ENCODE data around the gene ACOD1. TPM values are rescaled to one million over a fixed set of nuclear protein-coding genes. Genes with fewer than 3 reads are reported as not detected.
A peak's percentile ranks its signal among the peaks of the same experiment; 100 is the strongest.

Gene ACOD1
- total and polyA plus RNA-seq, 2 of the 13 experiments (the other 11 are each of a cell fraction or from before 2014, with no cell fraction given) = not detected

DNA sequence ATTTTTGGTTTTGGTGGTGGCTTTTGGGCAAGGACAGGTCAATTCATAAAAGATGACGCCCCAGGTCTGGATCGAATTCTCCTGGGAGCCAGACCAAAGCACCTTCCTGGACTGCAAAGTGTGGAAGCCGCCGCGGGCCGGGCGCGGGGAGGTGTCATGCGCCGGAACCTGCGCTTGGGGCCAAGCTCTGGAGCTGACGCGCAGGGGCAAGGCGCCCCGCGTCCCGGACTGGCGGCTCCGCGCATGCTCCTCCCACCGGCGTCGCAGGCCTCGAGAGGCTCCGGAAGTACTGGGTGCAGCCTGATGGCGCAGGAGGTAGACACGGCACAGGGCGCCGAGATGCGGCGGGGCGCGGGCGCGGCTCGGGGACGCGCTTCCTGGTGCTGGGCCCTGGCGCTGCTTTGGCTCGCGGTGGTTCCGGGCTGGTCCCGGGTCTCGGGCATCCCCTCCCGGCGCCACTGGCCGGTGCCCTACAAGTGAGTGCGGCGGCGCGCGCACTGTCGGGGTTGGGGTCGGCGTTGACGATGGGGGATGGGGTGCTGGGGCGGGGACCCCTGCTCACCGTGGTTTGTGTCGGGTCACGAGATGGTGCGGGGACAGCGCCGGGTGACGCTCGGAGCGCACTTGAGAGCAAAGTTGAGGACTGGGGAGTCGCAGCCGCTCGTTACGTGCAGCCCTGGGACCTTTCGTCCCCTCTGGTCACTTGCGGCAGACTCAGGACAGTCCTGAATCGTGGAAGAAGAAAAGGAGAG lies 43.7 kb downstream of the ACOD1 start, which contains the start of gene CLN5 (continued):
- TF ChIP-seq, protein P1, sequence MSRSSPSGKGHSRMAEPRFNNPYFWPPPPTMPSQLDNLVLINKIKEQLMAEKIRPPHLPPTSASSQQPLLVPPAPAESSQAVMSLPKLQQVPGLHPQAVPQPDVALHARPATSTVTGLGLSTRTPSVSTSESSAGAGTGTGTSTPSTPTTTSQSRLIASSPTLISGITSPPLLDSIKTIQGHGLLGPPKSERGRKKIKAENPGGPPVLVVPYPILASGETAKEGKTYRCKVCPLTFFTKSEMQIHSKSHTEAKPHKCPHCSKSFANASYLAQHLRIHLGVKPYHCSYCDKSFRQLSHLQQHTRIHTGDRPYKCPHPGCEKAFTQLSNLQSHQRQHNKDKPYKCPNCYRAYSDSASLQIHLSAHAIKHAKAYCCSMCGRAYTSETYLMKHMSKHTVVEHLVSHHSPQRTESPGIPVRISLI (CRISPR knock-in tag; IDR thresholded peaks at IDR 0.05; ENCODE audit: borderline replicate concordance) = no peak
- peak; percentile 90 for TF ChIP-seq TFDP2 (CRISPR knock-in tag; IDR thresholded peaks at IDR 0.05)
- TF ChIP-seq, protein P2, sequence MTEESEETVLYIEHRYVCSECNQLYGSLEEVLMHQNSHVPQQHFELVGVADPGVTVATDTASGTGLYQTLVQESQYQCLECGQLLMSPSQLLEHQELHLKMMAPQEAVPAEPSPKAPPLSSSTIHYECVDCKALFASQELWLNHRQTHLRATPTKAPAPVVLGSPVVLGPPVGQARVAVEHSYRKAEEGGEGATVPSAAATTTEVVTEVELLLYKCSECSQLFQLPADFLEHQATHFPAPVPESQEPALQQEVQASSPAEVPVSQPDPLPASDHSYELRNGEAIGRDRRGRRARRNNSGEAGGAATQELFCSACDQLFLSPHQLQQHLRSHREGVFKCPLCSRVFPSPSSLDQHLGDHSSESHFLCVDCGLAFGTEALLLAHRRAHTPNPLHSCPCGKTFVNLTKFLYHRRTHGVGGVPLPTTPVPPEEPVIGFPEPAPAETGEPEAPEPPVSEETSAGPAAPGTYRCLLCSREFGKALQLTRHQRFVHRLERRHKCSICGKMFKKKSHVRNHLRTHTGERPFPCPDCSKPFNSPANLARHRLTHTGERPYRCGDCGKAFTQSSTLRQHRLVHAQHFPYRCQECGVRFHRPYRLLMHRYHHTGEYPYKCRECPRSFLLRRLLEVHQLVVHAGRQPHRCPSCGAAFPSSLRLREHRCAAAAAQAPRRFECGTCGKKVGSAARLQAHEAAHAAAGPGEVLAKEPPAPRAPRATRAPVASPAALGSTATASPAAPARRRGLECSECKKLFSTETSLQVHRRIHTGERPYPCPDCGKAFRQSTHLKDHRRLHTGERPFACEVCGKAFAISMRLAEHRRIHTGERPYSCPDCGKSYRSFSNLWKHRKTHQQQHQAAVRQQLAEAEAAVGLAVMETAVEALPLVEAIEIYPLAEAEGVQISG (CRISPR knock-in tag; IDR thresholded peaks at IDR 0.05) = peak; percentile 85
- TF ChIP-seq CREB1 (IDR thresholded peaks at IDR 0.05) = peak; percentile 91
- TF ChIP-seq CREB1 (CRISPR knock-in tag; IDR thresholded peaks at IDR 0.05) = no peak
- no peak for TF ChIP-seq ZNF570 (CRISPR knock-in tag; IDR thresholded peaks at IDR 0.05; ENCODE audit: borderline replicate concordance)
- peak; percentile 58 for TF ChIP-seq PAXIP1 (CRISPR knock-in tag; conservative IDR thresholded peaks at IDR 0.05)
- TF ChIP-seq, protein P3, sequence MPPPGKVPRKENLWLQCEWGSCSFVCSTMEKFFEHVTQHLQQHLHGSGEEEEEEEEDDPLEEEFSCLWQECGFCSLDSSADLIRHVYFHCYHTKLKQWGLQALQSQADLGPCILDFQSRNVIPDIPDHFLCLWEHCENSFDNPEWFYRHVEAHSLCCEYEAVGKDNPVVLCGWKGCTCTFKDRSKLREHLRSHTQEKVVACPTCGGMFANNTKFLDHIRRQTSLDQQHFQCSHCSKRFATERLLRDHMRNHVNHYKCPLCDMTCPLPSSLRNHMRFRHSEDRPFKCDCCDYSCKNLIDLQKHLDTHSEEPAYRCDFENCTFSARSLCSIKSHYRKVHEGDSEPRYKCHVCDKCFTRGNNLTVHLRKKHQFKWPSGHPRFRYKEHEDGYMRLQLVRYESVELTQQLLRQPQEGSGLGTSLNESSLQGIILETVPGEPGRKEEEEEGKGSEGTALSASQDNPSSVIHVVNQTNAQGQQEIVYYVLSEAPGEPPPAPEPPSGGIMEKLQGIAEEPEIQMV (CRISPR knock-in tag; IDR thresholded peaks at IDR 0.05; ENCODE audit: low read depth) = peak; percentile 74; the same call in 1 of the 2 replicates
- peak; percentile 85; the same call in 1 of the 2 replicates for TF ChIP-seq HOXA5 (CRISPR knock-in tag; IDR thresholded peaks at IDR 0.05)
- TF ChIP-seq RORA (CRISPR knock-in tag; IDR thresholded peaks at IDR 0.05) = no peak
- TF ChIP-seq REL (CRISPR knock-in tag; conservative IDR thresholded peaks at IDR 0.05) = 0 out of 2 replicates have a peak, but pooled peaks have one; percentile 35
- 0 out of 2 replicates have a peak, but pooled peaks have one; percentile 43 for TF ChIP-seq ONECUT2 (CRISPR knock-in tag; IDR thresholded peaks at IDR 0.05)
- TF ChIP-seq HES4 (CRISPR knock-in tag; IDR thresholded peaks at IDR 0.05; ENCODE audit: borderline replicate concordance) = peak; percentile 67; the same call in 1 of the 2 replicates
- TF ChIP-seq, protein P4, sequence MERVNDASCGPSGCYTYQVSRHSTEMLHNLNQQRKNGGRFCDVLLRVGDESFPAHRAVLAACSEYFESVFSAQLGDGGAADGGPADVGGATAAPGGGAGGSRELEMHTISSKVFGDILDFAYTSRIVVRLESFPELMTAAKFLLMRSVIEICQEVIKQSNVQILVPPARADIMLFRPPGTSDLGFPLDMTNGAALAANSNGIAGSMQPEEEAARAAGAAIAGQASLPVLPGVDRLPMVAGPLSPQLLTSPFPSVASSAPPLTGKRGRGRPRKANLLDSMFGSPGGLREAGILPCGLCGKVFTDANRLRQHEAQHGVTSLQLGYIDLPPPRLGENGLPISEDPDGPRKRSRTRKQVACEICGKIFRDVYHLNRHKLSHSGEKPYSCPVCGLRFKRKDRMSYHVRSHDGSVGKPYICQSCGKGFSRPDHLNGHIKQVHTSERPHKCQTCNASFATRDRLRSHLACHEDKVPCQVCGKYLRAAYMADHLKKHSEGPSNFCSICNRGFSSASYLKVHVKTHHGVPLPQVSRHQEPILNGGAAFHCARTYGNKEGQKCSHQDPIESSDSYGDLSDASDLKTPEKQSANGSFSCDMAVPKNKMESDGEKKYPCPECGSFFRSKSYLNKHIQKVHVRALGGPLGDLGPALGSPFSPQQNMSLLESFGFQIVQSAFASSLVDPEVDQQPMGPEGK (CRISPR knock-in tag; IDR thresholded peaks at IDR 0.05) = peak; percentile 56
- TF ChIP-seq PHB2 (IDR thresholded peaks at IDR 0.05; ENCODE audit: partially characterized antibody) = no peak
- TF ChIP-seq ZNF343 (CRISPR knock-in tag; IDR thresholded peaks at IDR 0.05) = peak; percentile 67; the same call in 1 of the 2 replicates
